Fibroblast of pulmonary artery (primary cell): ENCODE results near the gene COMMD9.
"Not testable (repeated sequence)": the region's sequence is repeated elsewhere in the genome, so short reads cannot be mapped to it uniquely, and the experiment has no call there.

Source experiments
- DNase-seq: peaks from one replicate; pipeline ENCODE4 v3.0.0-alpha.2; 2010; ENCODE audit warnings: low read depth
- H3K4me3 ChIP-seq: replicated peaks from 2 replicates; pipeline ENCODE4 v1.5.1; 2011; ENCODE audit warnings: low read depth, mild to moderate bottlenecking, control low read depth, low read length, moderate library complexity
- CTCF ChIP-seq: IDR thresholded peaks from 2 replicates; pipeline ENCODE4 v1.5.1; 2011; ENCODE audit warnings: mild to moderate bottlenecking, control low read depth, low read length, inconsistent platforms; ENCODE audit errors: missing control alignments

The COMMD9 gene

GRCh38 chr11:36289226-36289852 is at the start of gene COMMD9:
COMMD9 (minus strand) TSS chr11:36289424; CDS start chr11:36289412, 12 bp downstream.
- peak; percentile 95 for DNase-seq
- TF ChIP-seq CTCF, result no peak
- peak within 1 kb of the TSS; percentile 92 for H3K4me3 ChIP-seq

- no peak for TF ChIP-seq CTCF
- H3K4me3 ChIP-seq, result no peak overlapping the region
- peak; percentile 62 for DNase-seq
These were observed 44.7 kb upstream of the COMMD9 start for GRCh38 chr11:36333897-36334296.

DNA sequence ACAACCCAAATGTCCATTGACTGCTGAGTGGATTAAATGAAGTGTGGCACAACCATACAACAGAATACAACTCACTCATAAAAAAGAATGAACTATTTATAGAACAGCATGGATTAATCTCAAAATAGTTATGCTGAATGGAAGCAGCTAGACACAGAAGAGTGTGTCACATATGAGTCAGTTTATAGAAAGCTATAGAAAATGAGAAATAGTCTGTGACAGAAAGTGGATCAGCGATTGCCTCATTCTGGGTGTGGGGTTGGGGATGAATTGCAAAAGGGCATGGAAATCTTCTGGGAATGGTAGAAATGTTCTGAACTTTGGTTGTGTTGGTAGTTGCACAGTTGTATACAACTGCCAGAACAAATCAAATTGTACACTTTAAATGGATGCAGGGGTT is 44.2 kb upstream of the COMMD9 start:
- DNase-seq, result peak; percentile 50
- no peak for TF ChIP-seq CTCF

GRCh38 chr11:36330411-36330810 is 41.2 kb upstream of the COMMD9 start:
- no peak for TF ChIP-seq CTCF
- DNase-seq, result no peak
- no peak overlapping the region for H3K4me3 ChIP-seq

More for the DNA sequence above, 44.2 kb upstream of the COMMD9 start:
- no peak overlapping the region for H3K4me3 ChIP-seq

DNA sequence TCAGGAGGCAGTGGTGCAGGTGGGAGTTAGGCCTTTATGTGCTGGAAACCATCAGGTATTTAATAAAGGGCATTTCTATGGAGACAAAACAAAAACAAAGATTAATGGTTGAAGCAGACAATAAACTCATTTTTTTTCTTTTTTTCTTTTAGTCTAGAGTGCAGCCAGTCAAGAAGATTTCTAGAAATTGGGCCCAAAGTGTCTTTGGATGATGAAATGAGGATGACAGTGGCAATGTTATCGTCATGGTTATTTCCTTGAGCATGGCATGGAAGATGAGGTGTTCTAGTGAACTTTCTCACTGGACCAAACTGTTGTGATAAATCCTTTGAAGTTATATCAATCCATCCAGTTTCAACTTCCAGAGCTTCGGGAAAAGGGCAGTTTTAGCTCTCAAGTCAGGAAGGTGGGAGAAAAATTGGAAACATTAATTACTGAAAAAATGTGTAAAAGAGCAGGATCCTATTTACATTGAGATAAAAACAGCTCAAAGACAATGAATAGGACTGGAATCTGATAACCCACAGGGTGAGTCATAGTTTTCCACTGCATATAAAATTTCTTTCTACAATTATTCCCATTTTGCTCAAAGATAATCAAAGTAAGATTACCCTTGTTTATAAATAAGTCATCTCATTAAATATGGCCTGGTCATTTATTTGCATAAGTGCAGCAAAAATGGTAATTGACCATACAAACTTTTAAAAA is 39.9 kb upstream of the COMMD9 start:
- no peak overlapping the region for H3K4me3 ChIP-seq
- TF ChIP-seq CTCF, result no peak
- DNase-seq, result no peak

DNA sequence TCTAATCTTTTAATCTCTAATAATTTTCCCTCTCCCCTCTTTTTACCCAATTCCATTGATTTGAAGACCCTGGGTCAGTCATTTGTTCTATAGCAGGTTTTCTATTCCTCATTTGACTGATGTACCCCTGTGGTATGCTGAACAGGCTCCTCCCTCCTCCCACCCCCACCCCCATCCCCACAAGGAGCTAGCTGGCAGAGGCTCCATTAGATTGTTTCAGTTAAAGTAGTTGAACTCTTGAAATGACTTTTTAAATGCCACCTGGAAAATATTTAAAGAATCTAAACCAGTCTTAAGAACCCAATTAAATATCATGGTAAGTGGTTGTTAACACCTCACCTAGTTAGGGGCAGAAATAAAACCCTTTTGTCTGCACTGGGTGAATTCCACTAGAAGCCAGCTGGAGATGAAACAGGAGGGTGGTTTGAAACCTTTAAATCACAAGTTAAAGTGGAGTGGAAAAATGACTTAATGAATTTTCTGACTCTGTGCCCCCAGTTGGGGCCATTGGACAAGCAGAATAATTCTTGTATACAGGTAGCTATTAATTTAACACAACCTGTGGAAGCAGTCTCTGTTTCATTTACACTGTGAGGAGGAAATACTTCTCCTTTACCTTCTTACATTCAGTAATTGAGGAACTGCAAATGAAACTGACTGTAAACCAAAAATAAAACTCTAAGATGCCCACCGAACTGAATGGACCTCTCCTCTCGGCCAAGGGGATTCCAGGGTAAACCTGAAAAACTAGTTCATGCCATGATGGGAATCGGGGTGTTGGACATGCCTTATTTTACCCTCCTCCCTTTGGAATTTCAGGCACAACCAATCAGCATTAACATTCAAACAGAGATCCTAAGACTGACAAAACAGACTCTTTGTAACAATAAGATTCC is 37.5 kb upstream of the COMMD9 start:
- H3K4me3 ChIP-seq, result no peak overlapping the region
- no peak for TF ChIP-seq CTCF

GRCh38 chr11:36325403-36325802 is 36.2 kb upstream of the COMMD9 start:
- H3K4me3 ChIP-seq, result not testable (repeated sequence)

More for the DNA sequence above, 37.5 kb upstream of the COMMD9 start:
- no peak for DNase-seq

GRCh38 chr11:36324956-36325355 is 35.7 kb upstream of the COMMD9 start:
- DNase-seq, H3K4me3 ChIP-seq: not testable (repeated sequence)

More at GRCh38 chr11:36325403-36325802, 36.2 kb upstream of the COMMD9 start:
- not testable (repeated sequence) for DNase-seq
